ENCODE data around the gene ATP8B2.

- no peak for TF ChIP-seq POLR2A (IDR thresholded peaks at IDR 0.05)
- TF ChIP-seq CTCF (IDR thresholded peaks at IDR 0.05) = no peak
- no peak for TF ChIP-seq POLR2AphosphoS5 (IDR thresholded peaks at IDR 0.05)
- TF ChIP-seq EP300 (IDR thresholded peaks at IDR 0.05) = no peak
Measured at GRCh38 chr1:154400381-154400801, 75.1 kb downstream of the ATP8B2 start.

All from suprapubic skin (tissue), 4 donors.